ENCODE measurements around the gene KYNU. TPM values are rescaled to one million over a fixed set of nuclear protein-coding genes. Genes with fewer than 3 reads are reported as not detected.

The KYNU gene
- total and polyA plus RNA-seq, 9 of the 15 experiments (the other 6 are each of a cell fraction or from before 2014, with no cell fraction given): 2.6 to 11.6 (median 7.2) TPM

DNA sequence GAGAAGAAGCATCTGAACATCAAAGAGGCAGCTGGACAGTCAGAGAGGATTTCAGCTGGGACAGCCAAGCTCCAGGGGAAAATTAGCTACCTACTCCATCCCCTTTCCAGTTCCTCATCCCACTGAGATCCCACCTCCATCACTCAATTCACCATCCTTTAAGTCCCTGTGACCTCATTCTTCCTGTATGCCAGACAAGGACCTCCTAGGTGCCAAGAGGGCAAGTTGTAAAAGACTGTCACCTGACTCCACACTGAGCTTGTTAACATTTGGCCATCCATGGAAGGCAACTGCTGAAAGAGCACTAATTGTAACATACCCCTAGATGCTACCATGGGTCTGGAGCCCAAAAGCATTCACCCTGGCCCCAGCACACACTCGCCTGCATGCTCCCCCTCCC lies 97.8 kb downstream of the KYNU start:
- H4K20me1 ChIP-seq (replicated peaks; ENCODE audit: control insufficient read depth, insufficient read depth, low read length): no peaks in the 10 kb centered on the region
- no peaks in the 10 kb centered on the region for H3K27me3 ChIP-seq (ENCODE audit: control insufficient read depth in 2 of 2, insufficient read depth in 2 of 2, low read length in 2 of 2)
- intact Hi-C loops (cut with micrococcal nuclease) (no loop called here), in situ Hi-C loops (cut with MboI) (loop anchor here (25.0 kb wide), 1 partner anchor 288 kb away; no protein-coding TSS in a partner anchor)
- no peak overlapping the region for H3K9ac ChIP-seq (ENCODE audit: insufficient read depth in 1 of 2, low read depth in 2 of 2, low read length in 2 of 2)
- H3K4me3 ChIP-seq: no peak overlapping the region
- DNase-seq (ENCODE audit: extremely low read depth in 1 of 4, low spot score in 3 of 4) (no peak), ATAC-seq (no peak), FAIRE-seq (no peak)
- H3K9me3 ChIP-seq (replicated peaks; ENCODE audit: control insufficient read depth, insufficient read depth, low read depth, low read length): no peaks in the 10 kb centered on the region
- no peaks in the 10 kb centered on the region for H3K9me1 ChIP-seq (ENCODE audit: control insufficient read depth, insufficient read depth, low read length)
- CTCF ChIA-PET (ENCODE audit: low intra/inter-chr PET ratio): no interaction called here
- BruUV-seq (replicated peaks): no TSS peak
- no peak overlapping the region for H2AFZ ChIP-seq (ENCODE audit: low read depth, low read length)
- no peak overlapping the region for H3K27ac ChIP-seq (ENCODE audit: extremely low read depth, low read depth, low read length)
- POLR2A ChIA-PET: no interaction called here
- H3K4me2 ChIP-seq (ENCODE audit: insufficient read depth, low read length): no peak overlapping the region
- WGBS (ENCODE audit: insufficient coverage, low coverage, missing lambda C conversion rate): 8% methylated on average over 1 of the region's 1 CpG
- TF ChIP-seq MAFK (IDR thresholded peaks at IDR 0.05; ENCODE audit: low read length): no peak
- TF ChIP-seq, protein P1, sequence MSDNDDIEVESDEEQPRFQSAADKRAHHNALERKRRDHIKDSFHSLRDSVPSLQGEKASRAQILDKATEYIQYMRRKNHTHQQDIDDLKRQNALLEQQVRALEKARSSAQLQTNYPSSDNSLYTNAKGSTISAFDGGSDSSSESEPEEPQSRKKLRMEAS (CRISPR knock-in tag; IDR thresholded peaks at IDR 0.05): no peak
- no peak for TF ChIP-seq SIRT6 (IDR thresholded peaks at IDR 0.05; ENCODE audit: low read depth, low read length)
- no peak for TF ChIP-seq SMAD4 (CRISPR knock-in tag; conservative IDR thresholded peaks at IDR 0.05)
- no peak for TF ChIP-seq MAFG (tag; conservative IDR thresholded peaks at IDR 0.05)
- H3K79me2 ChIP-seq (ENCODE audit: control insufficient read depth, insufficient read depth, low read length): no peaks in the 10 kb centered on the region
- H3K36me3 ChIP-seq (ENCODE audit: control insufficient read depth, insufficient read depth, low read length): no peaks in the 10 kb centered on the region
- no peaks in the 10 kb centered on the region for H3K4me1 ChIP-seq (replicated peaks in 1 of 2; ENCODE audit: control insufficient read depth in 2 of 2, insufficient read depth in 2 of 2, low read length in 2 of 2)

Data from K562 (cell line).